Peyer's patch (tissue), 4 donors: Measurements from ENCODE around the gene ZFPL1.

Experiments used
- CTCF ChIP-seq, 6 experiments: fragments of 450-650 bp in 4 of 6; fragments of 200-600 bp in 2 of 6; sonication (generic) in 1 of 6; IDR thresholded peaks; one replicate each; pipeline ENCODE4 v1.5.1; 2017 to 2019; ENCODE audit warnings: antibody characterized with exemption in 6 of 6, mild to moderate bottlenecking in 3 of 6, moderate library complexity in 1 of 6
- POLR2A ChIP-seq, 2 donors: fragments of 450-650 bp; IDR thresholded peaks; one replicate each; pipeline ENCODE4 v1.5.1; 2017; ENCODE audit warnings: antibody characterized with exemption in 2 of 2, mild to moderate bottlenecking in 2 of 2, moderate library complexity in 2 of 2

DNA sequence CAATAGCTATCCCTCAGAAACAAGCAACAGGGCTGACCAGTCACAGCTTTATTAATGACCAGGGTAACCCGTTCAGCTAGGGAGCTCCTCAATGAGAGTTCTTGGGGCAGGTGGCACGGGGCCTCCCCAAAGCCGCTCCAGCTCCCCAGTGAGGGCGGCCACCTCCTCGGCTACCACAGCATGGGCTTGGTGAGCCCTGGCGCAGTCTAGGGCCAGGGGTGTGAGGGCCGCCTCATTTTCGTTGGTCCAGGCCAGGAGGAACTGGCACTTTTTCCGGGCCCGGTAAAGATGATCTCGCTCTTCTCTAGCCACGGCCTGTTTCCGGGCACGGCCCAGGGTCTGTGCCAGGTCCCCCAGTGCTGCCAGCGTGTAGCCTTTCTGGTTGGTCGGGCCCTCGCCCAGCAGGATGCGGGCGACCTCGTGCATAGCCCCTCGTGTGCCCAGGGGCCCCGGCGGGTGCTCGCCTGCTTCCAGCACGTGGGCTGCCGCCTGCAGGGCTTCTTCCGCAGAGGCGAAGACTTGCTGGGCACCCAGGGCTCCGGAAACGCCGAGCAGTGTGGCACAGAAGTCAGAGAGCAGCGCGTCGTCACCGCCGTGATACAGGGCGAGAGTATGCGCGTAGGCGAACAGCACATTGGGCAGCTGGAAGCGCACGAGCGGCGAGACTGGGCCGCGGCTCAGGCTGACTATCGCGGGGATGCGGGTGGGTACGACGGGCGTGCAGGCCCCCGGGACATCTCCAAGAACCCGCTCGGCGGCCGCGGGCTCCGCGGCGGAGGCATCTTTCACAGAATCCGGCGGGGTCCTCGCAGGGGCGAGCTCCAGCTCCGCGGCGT, 32.6 kb downstream of the ZFPL1 start:
- TF ChIP-seq POLR2A (IDR thresholded peaks at IDR 0.05) (no peak), CTCF (IDR thresholded peaks at IDR 0.05) (no peak)
